GM18520 (cell line): ENCODE measurements around the gene UBQLN4.

Experiments used
- ATAC-seq: cut with Tn5 transposase; IDR thresholded peaks from one replicate; pipeline ENCODE4 v1.9.1; 2021; ENCODE audit not compliant: unreplicated experiment

Gene UBQLN4

GRCh38 chr1:156053768-156054499 lies at the start of gene UBQLN4:
UBQLN4 (minus strand) TSS chr1:156053798; CDS start chr1:156053701, 97 bp downstream.
- peak; percentile 36 for ATAC-seq

GRCh38 chr1:156102633-156103511 lies 49.3 kb upstream of the UBQLN4 start:
- no peak for ATAC-seq

GRCh38 chr1:156101880-156102279 lies 48.3 kb upstream of the UBQLN4 start:
- no peak for ATAC-seq

- ATAC-seq: no peak
Measured at GRCh38 chr1:156100205-156100995, 46.8 kb upstream of the UBQLN4 start.

GRCh38 chr1:156099282-156099681 lies 45.7 kb upstream of the UBQLN4 start:
- no peak for ATAC-seq

GRCh38 chr1:156098784-156099183 lies 45.2 kb upstream of the UBQLN4 start:
- ATAC-seq: no peak

- no peak for ATAC-seq
Measured at GRCh38 chr1:156097499-156098178, 44.0 kb upstream of the UBQLN4 start.

- ATAC-seq: peak; percentile 53
Measured at GRCh38 chr1:156096640-156097391, 43.2 kb upstream of the UBQLN4 start.

GRCh38 chr1:156095906-156096508 lies 42.4 kb upstream of the UBQLN4 start:
- ATAC-seq: no peak

GRCh38 chr1:156091610-156092009 lies 38.0 kb upstream of the UBQLN4 start:
- no peak for ATAC-seq

- no peak for ATAC-seq
Measured at GRCh38 chr1:156090840-156091188, 37.2 kb upstream of the UBQLN4 start.

GRCh38 chr1:156090138-156090839 lies 36.7 kb upstream of the UBQLN4 start:
- no peak for ATAC-seq

GRCh38 chr1:156089704-156090103 lies 36.1 kb upstream of the UBQLN4 start:
- ATAC-seq: no peak

- ATAC-seq: no peak
Measured at GRCh38 chr1:156086256-156086662, 32.7 kb upstream of the UBQLN4 start.

- no peak for ATAC-seq
Measured at GRCh38 chr1:156083800-156084790, 30.5 kb upstream of the UBQLN4 start.

- ATAC-seq: no peak
Measured at GRCh38 chr1:156082309-156083091, 28.9 kb upstream of the UBQLN4 start, which contains the start of gene MEX3A. MEX3A (minus strand) TSS chr1:156082465; CDS start chr1:156081998, 467 bp downstream.

GRCh38 chr1:156081917-156082308 lies 28.3 kb upstream of the UBQLN4 start:
- ATAC-seq: no peak
